HEK293 (cell line): Measurements from ENCODE around the gene TTN.

Experiments
- CTCF ChIA-PET: fragments of 350-600 bp; formaldehyde crosslinking; extraction: SDS; loops from one replicate; lab custom pipeline; 2021; ENCODE audit warnings: antibody characterized with exemption; lab: Yijun Ruan, JAX
- POLR2A ChIA-PET: fragments of 300-600 bp; formaldehyde crosslinking; extraction: SDS; loops from one replicate; lab custom pipeline; 2020; ENCODE audit warnings: antibody characterized with exemption, inconsistent platforms; lab: Yijun Ruan, JAX
- H3K27ac ChIP-seq: fragments of 200-500 bp; sonication (Bioruptor generic); 2 replicates; pipeline ENCODE4 v1.5.1; 2014; ENCODE audit warnings: low read depth, low read length, control low read depth, inconsistent platforms; ENCODE audit errors: extremely low read depth
- H3K36me3 ChIP-seq, 2 experiments: fragments of 200-500 bp in 1 of 2; sonication (Bioruptor generic) in 1 of 2; 1 replicate in 1 of 2; 2 replicates in 1 of 2; pipeline ENCODE4 v1.5.1; 2014 to 2017; ENCODE audit warnings: inconsistent platforms in 2 of 2, low read length in 2 of 2; ENCODE audit not compliant: control insufficient read depth in 2 of 2, insufficient read depth in 1 of 2
- H3K4me1 ChIP-seq: fragments of 200-500 bp; sonication (Bioruptor generic); 2 replicates; pipeline ENCODE4 v1.5.1; 2014; ENCODE audit warnings: mild to moderate bottlenecking, low read length, inconsistent platforms; ENCODE audit not compliant: control insufficient read depth, insufficient read depth
- H3K4me3 ChIP-seq: 2 replicates; pipeline ENCODE4 v1.5.1; 2011; ENCODE audit warnings: low read depth, mild to moderate bottlenecking, control low read depth, low read length, moderate library complexity
- H3K9me3 ChIP-seq: fragments of 200-500 bp; sonication (Bioruptor generic); 2 replicates; pipeline ENCODE4 v1.5.1; 2014; ENCODE audit warnings: low read depth, low read length, inconsistent platforms; ENCODE audit not compliant: control insufficient read depth, insufficient read depth
- BCL11B ChIP-seq: fragments of 450-650 bp; formaldehyde crosslinking; IDR thresholded peaks from 2 replicates; pipeline ENCODE4 v1.5.1; 2016; ENCODE audit warnings: low read depth, missing biosample characterization, missing genetic modification characterization
- KLF7 ChIP-seq: fragments of 450-650 bp; formaldehyde crosslinking; IDR thresholded peaks from 2 replicates; pipeline ENCODE4 v1.5.1; 2016; ENCODE audit warnings: missing biosample characterization, missing genetic modification characterization, borderline replicate concordance
- SP7 ChIP-seq: fragments of 450-650 bp; formaldehyde crosslinking; IDR thresholded peaks from 2 replicates; pipeline ENCODE4 v1.5.1; 2016; ENCODE audit warnings: missing biosample characterization, missing genetic modification characterization
- YY1 ChIP-seq: fragments of 450-650 bp; formaldehyde crosslinking; IDR thresholded peaks from 2 replicates; pipeline ENCODE4 v1.5.1; 2018; ENCODE audit warnings: missing biosample characterization, missing genetic modification characterization
- YY2 ChIP-seq: fragments of 450-650 bp; formaldehyde crosslinking; IDR thresholded peaks from 2 replicates; pipeline ENCODE4 v1.5.1; 2016; ENCODE audit warnings: missing biosample characterization, missing genetic modification characterization
- ZNF274 ChIP-seq, 2 experiments: fragments of 200-500 bp in 1 of 2; fragments of 450-650 bp in 1 of 2; sonication (Bioruptor generic) in 1 of 2; formaldehyde crosslinking in 1 of 2; IDR thresholded peaks; 2 replicates each; pipeline versions ENCODE4 v1.5.1 to v1.6.1; 2014 to 2016; ENCODE audit warnings: borderline replicate concordance in 1 of 2, inconsistent platforms in 1 of 2, low read length in 1 of 2, missing biosample characterization in 1 of 2, missing genetic modification characterization in 1 of 2
- ZNF391 ChIP-seq: fragments of 450-650 bp; formaldehyde crosslinking; IDR thresholded peaks from 2 replicates; pipeline ENCODE4 v1.5.1; 2016; ENCODE audit warnings: low read depth, missing biosample characterization, missing genetic modification characterization, borderline replicate concordance
- ZNF416 ChIP-seq: fragments of 450-650 bp; formaldehyde crosslinking; IDR thresholded peaks from 2 replicates; pipeline ENCODE4 v1.5.1; 2016; ENCODE audit warnings: missing biosample characterization, missing genetic modification characterization
- ZNF473 ChIP-seq: fragments of 450-650 bp; formaldehyde crosslinking; IDR thresholded peaks from 2 replicates; pipeline ENCODE4 v1.5.1; 2017; ENCODE audit warnings: missing biosample characterization, missing genetic modification characterization
- ZNF521 ChIP-seq: fragments of 450-650 bp; formaldehyde crosslinking; IDR thresholded peaks from 2 replicates; pipeline ENCODE4 v1.5.1; 2017; ENCODE audit warnings: missing biosample characterization, mild to moderate bottlenecking, missing genetic modification characterization
- ZNF623 ChIP-seq: fragments of 450-650 bp; formaldehyde crosslinking; IDR thresholded peaks from 2 replicates; pipeline ENCODE4 v1.5.1; 2016; ENCODE audit warnings: missing biosample characterization, missing genetic modification characterization
- ZNF664 ChIP-seq: fragments of 450-650 bp; formaldehyde crosslinking; IDR thresholded peaks from 2 replicates; pipeline ENCODE4 v1.5.1; 2016; ENCODE audit warnings: missing biosample characterization, missing genetic modification characterization
- ZNF701 ChIP-seq: fragments of 450-650 bp; formaldehyde crosslinking; IDR thresholded peaks from 2 replicates; pipeline ENCODE4 v1.5.1; 2016; ENCODE audit warnings: missing biosample characterization, missing genetic modification characterization
- ZNF791 ChIP-seq: fragments of 450-650 bp; formaldehyde crosslinking; IDR thresholded peaks from 2 replicates; pipeline ENCODE4 v1.5.1; 2016; ENCODE audit warnings: missing biosample characterization, missing genetic modification characterization
- ZXDB ChIP-seq: fragments of 450-650 bp; formaldehyde crosslinking; IDR thresholded peaks from 2 replicates; pipeline ENCODE4 v1.5.1; 2016; ENCODE audit warnings: missing biosample characterization, missing genetic modification characterization
- TF ChIP-seq, protein P1 (sequence below): fragments of 450-650 bp; formaldehyde crosslinking; IDR thresholded peaks from 2 replicates; pipeline ENCODE4 v1.5.1; 2016; ENCODE audit warnings: missing biosample characterization, missing genetic modification characterization
- TF ChIP-seq, protein P2 (sequence below): fragments of 450-650 bp; formaldehyde crosslinking; IDR thresholded peaks from 2 replicates; pipeline ENCODE4 v1.5.1; 2016; ENCODE audit warnings: missing biosample characterization, missing genetic modification characterization
- TF ChIP-seq, protein P3 (sequence below): fragments of 450-650 bp; formaldehyde crosslinking; IDR thresholded peaks from 2 replicates; pipeline ENCODE4 v1.5.1; 2017; ENCODE audit warnings: missing biosample characterization, missing genetic modification characterization
- TF ChIP-seq, protein P4 (sequence below): fragments of 450-650 bp; formaldehyde crosslinking; IDR thresholded peaks from 2 replicates; pipeline ENCODE4 v1.5.1; 2016; ENCODE audit warnings: missing biosample characterization, missing genetic modification characterization
- TF ChIP-seq, protein P5 (sequence below): fragments of 450-650 bp; formaldehyde crosslinking; IDR thresholded peaks from 2 replicates; pipeline ENCODE4 v1.5.1; 2016; ENCODE audit warnings: missing biosample characterization, missing genetic modification characterization

Gene TTN

DNA sequence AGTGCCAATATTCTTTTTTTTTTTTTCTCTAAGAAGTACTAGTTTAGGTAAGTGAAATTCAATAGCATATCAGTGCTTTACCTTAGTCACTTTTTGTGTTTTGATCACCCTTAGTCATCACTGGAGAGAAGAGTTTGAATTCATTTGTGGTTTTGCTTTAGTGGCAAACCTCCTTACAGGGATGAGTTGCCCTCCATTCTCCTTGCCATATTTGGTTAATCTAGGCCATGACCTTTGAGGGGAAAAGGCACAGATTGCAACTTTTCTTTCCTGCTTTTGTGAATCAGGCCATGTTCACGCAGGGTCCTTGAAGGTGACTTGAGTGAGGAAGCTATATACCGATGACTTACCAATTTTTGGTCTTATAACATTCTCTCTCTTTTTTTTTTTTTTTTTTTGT lies 292.6 kb downstream of the TTN start (continued):
- TF ChIP-seq YY1 (tag by site-specific recombination): no peak
- no peak for TF ChIP-seq ZXDB (tag by site-specific recombination)
- TF ChIP-seq, protein P1, sequence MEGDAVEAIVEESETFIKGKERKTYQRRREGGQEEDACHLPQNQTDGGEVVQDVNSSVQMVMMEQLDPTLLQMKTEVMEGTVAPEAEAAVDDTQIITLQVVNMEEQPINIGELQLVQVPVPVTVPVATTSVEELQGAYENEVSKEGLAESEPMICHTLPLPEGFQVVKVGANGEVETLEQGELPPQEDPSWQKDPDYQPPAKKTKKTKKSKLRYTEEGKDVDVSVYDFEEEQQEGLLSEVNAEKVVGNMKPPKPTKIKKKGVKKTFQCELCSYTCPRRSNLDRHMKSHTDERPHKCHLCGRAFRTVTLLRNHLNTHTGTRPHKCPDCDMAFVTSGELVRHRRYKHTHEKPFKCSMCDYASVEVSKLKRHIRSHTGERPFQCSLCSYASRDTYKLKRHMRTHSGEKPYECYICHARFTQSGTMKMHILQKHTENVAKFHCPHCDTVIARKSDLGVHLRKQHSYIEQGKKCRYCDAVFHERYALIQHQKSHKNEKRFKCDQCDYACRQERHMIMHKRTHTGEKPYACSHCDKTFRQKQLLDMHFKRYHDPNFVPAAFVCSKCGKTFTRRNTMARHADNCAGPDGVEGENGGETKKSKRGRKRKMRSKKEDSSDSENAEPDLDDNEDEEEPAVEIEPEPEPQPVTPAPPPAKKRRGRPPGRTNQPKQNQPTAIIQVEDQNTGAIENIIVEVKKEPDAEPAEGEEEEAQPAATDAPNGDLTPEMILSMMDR (tag by site-specific recombination): no peak

DNA sequence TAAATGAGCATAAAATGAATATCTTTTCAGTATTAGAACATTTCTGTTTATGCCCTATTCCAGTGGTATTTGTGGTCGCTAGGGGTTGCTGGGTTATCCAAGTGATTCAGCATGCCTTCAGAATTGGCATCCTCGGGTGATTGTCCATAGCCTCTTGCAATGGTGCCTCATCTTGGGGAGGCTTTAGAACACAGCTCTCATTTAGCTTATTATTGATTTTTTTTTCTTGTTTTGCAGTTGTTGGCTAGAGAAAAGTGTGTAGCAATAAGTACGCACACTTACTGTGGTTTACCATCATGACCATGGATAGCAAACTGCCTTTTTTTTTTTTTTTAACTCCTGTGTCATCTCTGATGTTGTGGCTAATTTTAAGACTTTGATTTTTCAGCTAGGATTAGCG lies 293.3 kb downstream of the TTN start:
- Histone ChIP-seq H3K27ac (no peak overlapping the region), H3K4me3 (no peak overlapping the region), H3K4me1 (no peaks in the 10 kb centered on the region), H3K36me3 (peaks cover 0 to 9% of the 10 kb centered on the region in 2 experiments; a peak in 2 of 3 replicates), H3K9me3 (no peaks in the 10 kb centered on the region)
- ChIA-PET CTCF (interaction anchor here (0.6 kb wide), 1 partner anchor 186 kb away, joined by 3 read pairs; no protein-coding TSS in a partner anchor), POLR2A (no interaction called here)
- TF ChIP-seq SP7 (tag by site-specific recombination): no peak
- no peak for TF ChIP-seq BCL11B
- TF ChIP-seq, protein P2, sequence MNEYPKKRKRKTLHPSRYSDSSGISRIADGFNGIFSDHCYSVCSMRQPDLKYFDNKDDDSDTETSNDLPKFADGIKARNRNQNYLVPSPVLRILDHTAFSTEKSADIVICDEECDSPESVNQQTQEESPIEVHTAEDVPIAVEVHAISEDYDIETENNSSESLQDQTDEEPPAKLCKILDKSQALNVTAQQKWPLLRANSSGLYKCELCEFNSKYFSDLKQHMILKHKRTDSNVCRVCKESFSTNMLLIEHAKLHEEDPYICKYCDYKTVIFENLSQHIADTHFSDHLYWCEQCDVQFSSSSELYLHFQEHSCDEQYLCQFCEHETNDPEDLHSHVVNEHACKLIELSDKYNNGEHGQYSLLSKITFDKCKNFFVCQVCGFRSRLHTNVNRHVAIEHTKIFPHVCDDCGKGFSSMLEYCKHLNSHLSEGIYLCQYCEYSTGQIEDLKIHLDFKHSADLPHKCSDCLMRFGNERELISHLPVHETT (tag by site-specific recombination): no peak
- TF ChIP-seq ZNF473: no peak
- TF ChIP-seq ZNF623: no peak

DNA sequence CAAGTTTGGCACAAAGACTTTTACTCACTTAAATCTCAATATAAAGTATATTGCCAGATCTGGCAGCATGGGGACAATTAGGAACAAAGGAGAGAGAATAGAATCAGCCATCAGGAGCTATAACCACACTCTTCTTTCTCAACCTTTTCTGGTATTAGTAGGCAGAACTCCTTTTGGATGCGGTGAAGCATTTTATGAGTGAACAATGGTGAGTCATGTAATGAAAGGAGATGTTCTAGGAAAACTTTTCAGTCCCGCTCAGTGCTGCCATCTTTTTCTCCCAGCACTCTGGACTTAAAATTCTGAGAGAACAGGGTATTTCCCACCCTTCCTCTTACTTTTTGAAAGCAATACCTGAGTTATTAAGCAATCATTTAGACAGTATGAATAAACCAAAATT lies 294.7 kb downstream of the TTN start:
- no peak overlapping the region for H3K4me3 ChIP-seq
- H3K4me1 ChIP-seq: no peaks in the 10 kb centered on the region
- ChIA-PET CTCF (interaction anchor here (1.0 kb wide), 1 partner anchor 10 kb away, joined by 3 read pairs; no protein-coding TSS in a partner anchor), POLR2A (interaction anchor here (0.7 kb wide), 1 partner anchor 84 kb away, joined by 3 read pairs; no protein-coding TSS in a partner anchor)
- peaks cover 0 to 3% of the 10 kb centered on the region in 2 experiments; a peak in 2 of 3 replicates for H3K36me3 ChIP-seq
- no peak overlapping the region for H3K27ac ChIP-seq
- no peak for TF ChIP-seq ZNF521 (tag by site-specific recombination)
- no peak for TF ChIP-seq KLF7 (tag by site-specific recombination)
- no peak for TF ChIP-seq YY2
- no peaks in the 10 kb centered on the region for H3K9me3 ChIP-seq

DNA sequence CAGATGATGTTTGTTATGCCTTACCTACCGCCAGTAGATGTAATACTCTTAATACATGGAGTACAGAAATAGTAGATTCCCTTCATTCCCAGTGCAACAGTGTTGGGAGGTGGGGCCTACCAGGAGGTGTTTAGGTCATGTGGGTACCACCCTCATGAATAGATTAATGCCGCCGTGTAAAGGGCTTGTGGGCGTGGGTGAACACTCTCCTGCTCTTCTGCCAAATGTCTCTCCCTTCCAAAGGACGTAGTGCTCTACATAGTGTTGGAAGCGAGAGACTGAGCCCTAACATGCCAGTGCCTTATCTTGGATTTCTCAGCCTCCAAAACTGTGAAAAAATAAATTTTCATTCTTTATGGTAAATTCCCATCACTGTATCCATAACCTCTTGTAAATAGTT lies 296.8 kb downstream of the TTN start:
- Histone ChIP-seq H3K27ac (no peak overlapping the region), H3K4me3 (no peak overlapping the region), H3K9me3 (no peaks in the 10 kb centered on the region), H3K36me3 (peaks cover 0 to 14% of the 10 kb centered on the region in 2 experiments; a peak in 1 of 3 replicates), H3K4me1 (no peaks in the 10 kb centered on the region)
- POLR2A ChIA-PET: no interaction called here
- CTCF ChIA-PET: interaction anchor here (0.6 kb wide), 1 partner anchor 1568 kb away, joined by 3 read pairs; no protein-coding TSS in a partner anchor
- TF ChIP-seq, protein P3, sequence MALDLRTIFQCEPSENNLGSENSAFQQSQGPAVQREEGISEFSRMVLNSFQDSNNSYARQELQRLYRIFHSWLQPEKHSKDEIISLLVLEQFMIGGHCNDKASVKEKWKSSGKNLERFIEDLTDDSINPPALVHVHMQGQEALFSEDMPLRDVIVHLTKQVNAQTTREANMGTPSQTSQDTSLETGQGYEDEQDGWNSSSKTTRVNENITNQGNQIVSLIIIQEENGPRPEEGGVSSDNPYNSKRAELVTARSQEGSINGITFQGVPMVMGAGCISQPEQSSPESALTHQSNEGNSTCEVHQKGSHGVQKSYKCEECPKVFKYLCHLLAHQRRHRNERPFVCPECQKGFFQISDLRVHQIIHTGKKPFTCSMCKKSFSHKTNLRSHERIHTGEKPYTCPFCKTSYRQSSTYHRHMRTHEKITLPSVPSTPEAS: no peak
- TF ChIP-seq, protein P4, sequence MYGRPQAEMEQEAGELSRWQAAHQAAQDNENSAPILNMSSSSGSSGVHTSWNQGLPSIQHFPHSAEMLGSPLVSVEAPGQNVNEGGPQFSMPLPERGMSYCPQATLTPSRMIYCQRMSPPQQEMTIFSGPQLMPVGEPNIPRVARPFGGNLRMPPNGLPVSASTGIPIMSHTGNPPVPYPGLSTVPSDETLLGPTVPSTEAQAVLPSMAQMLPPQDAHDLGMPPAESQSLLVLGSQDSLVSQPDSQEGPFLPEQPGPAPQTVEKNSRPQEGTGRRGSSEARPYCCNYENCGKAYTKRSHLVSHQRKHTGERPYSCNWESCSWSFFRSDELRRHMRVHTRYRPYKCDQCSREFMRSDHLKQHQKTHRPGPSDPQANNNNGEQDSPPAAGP (tag by site-specific recombination): no peak
- TF ChIP-seq, protein P5, sequence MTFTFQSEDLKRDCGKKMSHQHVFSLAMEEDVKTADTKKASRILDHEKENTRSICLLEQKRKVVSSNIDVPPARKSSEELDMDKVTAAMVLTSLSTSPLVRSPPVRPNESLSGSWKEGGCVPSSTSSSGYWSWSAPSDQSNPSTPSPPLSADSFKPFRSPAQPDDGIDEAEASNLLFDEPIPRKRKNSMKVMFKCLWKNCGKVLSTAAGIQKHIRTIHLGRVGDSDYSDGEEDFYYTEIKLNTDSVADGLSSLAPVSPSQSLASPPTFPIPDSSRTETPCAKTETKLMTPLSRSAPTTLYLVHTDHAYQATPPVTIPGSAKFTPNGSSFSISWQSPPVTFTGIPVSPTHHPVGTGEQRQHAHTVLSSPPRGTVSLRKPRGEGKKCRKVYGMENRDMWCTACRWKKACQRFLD (tag by site-specific recombination): no peak
- TF ChIP-seq ZNF664 (tag by site-specific recombination) (no peak), ZNF274 (IDR thresholded peaks at IDR 0.05; ENCODE audit: low read length) (no peak), ZNF274 (tag by site-specific recombination; IDR thresholded peaks at IDR 0.05; ENCODE audit: borderline replicate concordance) (no peak), ZNF391 (no peak), ZNF701 (tag by site-specific recombination) (no peak), ZNF416 (tag by site-specific recombination) (no peak), ZNF791 (tag by site-specific recombination) (no peak)
